Measurements from ENCODE around the gene TRIM58.

- no peak for TF ChIP-seq CTCF (conservative IDR thresholded peaks at IDR 0.05; ENCODE audit: low read depth, low read length)
- no peak for TF ChIP-seq EZH2 (IDR thresholded peaks at IDR 0.05; ENCODE audit: borderline replicate concordance, low read depth, low read length, poor library complexity, severe bottlenecking)
These were observed 7.4 kb upstream of the TRIM58 start for GRCh38 chr1:247849616-247850015.
